Keratinocyte (primary cell): Measurements from ENCODE around the gene SENP5.

ENCODE experiments used
- CTCF ChIP-seq, 3 experiments: IDR thresholded peaks in 1 of 3; conservative IDR thresholded peaks in 1 of 3; optimal IDR thresholded peaks in 1 of 3; 2 replicates in 2 of 3; 3 replicates in 1 of 3; pipeline versions ENCODE3 to v1.5.1; 2011; ENCODE audit warnings: low read length in 3 of 3, mild to moderate bottlenecking in 3 of 3, moderate library complexity in 2 of 3, control low read depth in 1 of 3, inconsistent platforms in 1 of 3; ENCODE audit not compliant: insufficient read depth in 2 of 3; ENCODE audit errors: extremely low read depth in 1 of 3
- EZH2 ChIP-seq: IDR thresholded peaks from one replicate; pipeline ENCODE4 v1.6.1; 2012; ENCODE audit warnings: inconsistent platforms, mild to moderate bottlenecking, low read length, moderate library complexity

GRCh38 chr3:196962930-196963630, 95.4 kb downstream of the SENP5 start:
- TF ChIP-seq CTCF (optimal IDR thresholded peaks at IDR 0.05 in 1 of 3, IDR thresholded peaks at IDR 0.05 in 1 of 3, conservative IDR thresholded peaks at IDR 0.05 in 1 of 3; ENCODE audit: extremely low read depth in 1 of 3, insufficient read depth in 2 of 3, low read length in 3 of 3) (no peak), EZH2 (no peak)
